ENCODE results near the gene OR6B3.
"Not testable (repeated sequence)": the region's sequence is repeated elsewhere in the genome, so short reads cannot be mapped to it uniquely, and the experiment has no call there.

OR6B3 gene

GRCh38 chr2:240045098-240045497 lies 8.2 kb downstream of the OR6B3 start:
- no peak overlapping the region for H3K4me3 ChIP-seq (ENCODE audit: low read depth, low read length)
- no peak for TF ChIP-seq CTCF (IDR thresholded peaks at IDR 0.05; ENCODE audit: borderline replicate concordance, insufficient read depth, low read depth, low read length)

- H3K4me3 ChIP-seq (ENCODE audit: low read depth, low read length): not testable (repeated sequence)
Measured at GRCh38 chr2:240044096-240044495, 9.2 kb downstream of the OR6B3 start.

GRCh38 chr2:240043279-240043989 lies 9.9 kb downstream of the OR6B3 start:
- no peak for TF ChIP-seq CTCF (IDR thresholded peaks at IDR 0.05; ENCODE audit: borderline replicate concordance, insufficient read depth, low read depth, low read length)
- H3K4me3 ChIP-seq (ENCODE audit: low read depth, low read length): no peak overlapping the region

GRCh38 chr2:240042740-240043139 lies 10.6 kb downstream of the OR6B3 start:
- H3K4me3 ChIP-seq (ENCODE audit: low read depth, low read length): no peak overlapping the region
- no peak for TF ChIP-seq CTCF (IDR thresholded peaks at IDR 0.05; ENCODE audit: borderline replicate concordance, insufficient read depth, low read depth, low read length)

GRCh38 chr2:240041363-240041762 lies 12.0 kb downstream of the OR6B3 start:
- TF ChIP-seq CTCF (IDR thresholded peaks at IDR 0.05; ENCODE audit: borderline replicate concordance, insufficient read depth, low read depth, low read length): no peak
- no peak overlapping the region for H3K4me3 ChIP-seq (ENCODE audit: low read depth, low read length)

GRCh38 chr2:240037358-240037757 lies 16.0 kb downstream of the OR6B3 start:
- H3K4me3 ChIP-seq (ENCODE audit: low read depth, low read length): no peak overlapping the region

GRCh38 chr2:240033330-240033678 lies 20.0 kb downstream of the OR6B3 start:
- no peak for TF ChIP-seq CTCF (IDR thresholded peaks at IDR 0.05; ENCODE audit: borderline replicate concordance, insufficient read depth, low read depth, low read length)
- no peak overlapping the region for H3K4me3 ChIP-seq (ENCODE audit: low read depth, low read length)

More at GRCh38 chr2:240037358-240037757, 16.0 kb downstream of the OR6B3 start:
- TF ChIP-seq CTCF (IDR thresholded peaks at IDR 0.05; ENCODE audit: borderline replicate concordance, insufficient read depth, low read depth, low read length): no peak
